OCI-LY1 (cell line): Measurements from ENCODE around the gene PKD1L1.

ENCODE experiments used
- H2AFZ ChIP-seq: fragments of 200-600 bp; sonication (generic), shearing (Covaris generic); 2 replicates; pipeline ENCODE4 v1.6.0; 2014; ENCODE audit warnings: antibody characterized with exemption, mild to moderate bottlenecking, low read length
- H3F3A ChIP-seq: fragments of 200-600 bp; sonication (generic), shearing (Covaris generic); 2 replicates; pipeline ENCODE4 v1.6.0; 2014; ENCODE audit warnings: mild to moderate bottlenecking, antibody characterized with exemption, low read length, moderate library complexity; ENCODE audit not compliant: insufficient read depth
- H3K27ac ChIP-seq: fragments of 200-600 bp; sonication (generic); 2 replicates; pipeline ENCODE4 v1.5.1; 2014; ENCODE audit warnings: low read length, mixed run types, mild to moderate bottlenecking, low read depth; ENCODE audit not compliant: poor library complexity, severe bottlenecking
- H3K27me3 ChIP-seq: fragments of 200-600 bp; sonication (generic); 2 replicates; pipeline ENCODE4 v1.6.0; 2014; ENCODE audit warnings: antibody characterized with exemption, mild to moderate bottlenecking, low read length, moderate library complexity; ENCODE audit not compliant: insufficient read depth
- H3K36me3 ChIP-seq: fragments of 200-600 bp; sonication (generic); 2 replicates; pipeline ENCODE4 v1.6.1; 2014; ENCODE audit warnings: mild to moderate bottlenecking, antibody characterized with exemption, low read length, moderate library complexity, mixed read lengths; ENCODE audit not compliant: insufficient read depth
- H3K4me1 ChIP-seq: fragments of 200-600 bp; sonication (generic); 2 replicates; pipeline ENCODE4 v1.5.1; 2014; ENCODE audit warnings: mild to moderate bottlenecking, low read length, moderate library complexity; ENCODE audit not compliant: insufficient read depth, severe bottlenecking
- H3K4me2 ChIP-seq: fragments of 200-600 bp; sonication (generic), shearing (Covaris generic); 2 replicates; pipeline ENCODE4 v1.6.1; 2014; ENCODE audit warnings: low read length
- H3K4me3 ChIP-seq: fragments of 200-600 bp; sonication (generic); 2 replicates; pipeline ENCODE4 v1.5.1; 2014; ENCODE audit warnings: low read length, low read depth, mild to moderate bottlenecking, mixed read lengths; ENCODE audit not compliant: poor library complexity, severe bottlenecking
- H3K79me2 ChIP-seq: fragments of 200-600 bp; shearing (Covaris generic); 2 replicates; pipeline ENCODE4 v1.6.1; 2016; ENCODE audit warnings: mixed run types, low read length, mixed read lengths; ENCODE audit not compliant: insufficient read depth
- H3K9ac ChIP-seq: fragments of 200-600 bp; sonication (generic), shearing (Covaris generic); 2 replicates; pipeline ENCODE4 v1.6.1; 2014; ENCODE audit warnings: mild to moderate bottlenecking, low read length, mixed read lengths
- H3K9me2 ChIP-seq: fragments of 200-600 bp; sonication (generic), shearing (Covaris generic); 2 replicates; pipeline ENCODE4 v1.6.1; 2014; ENCODE audit warnings: low read depth, mild to moderate bottlenecking, low read length, mixed read lengths
- H3K9me3 ChIP-seq: fragments of 200-600 bp; shearing (Covaris generic); 2 replicates; pipeline ENCODE4 v1.6.1; 2014; ENCODE audit warnings: low read length, mixed read lengths
- H4K20me1 ChIP-seq: fragments of 200-600 bp; sonication (generic), shearing (Covaris generic); 2 replicates; pipeline ENCODE4 v1.6.0; 2016; ENCODE audit warnings: mild to moderate bottlenecking, low read length; ENCODE audit not compliant: insufficient read depth
- CTCF ChIP-seq: fragments of 200-600 bp; sonication (generic), shearing (Covaris generic); IDR thresholded peaks from 2 replicates; pipeline ENCODE4 v1.5.1; 2017; ENCODE audit warnings: mild to moderate bottlenecking, antibody characterized with exemption, low read length, moderate library complexity, mixed read lengths
- EZH2 ChIP-seq: fragments of 200-600 bp; sonication (generic), shearing (Covaris generic); IDR thresholded peaks from 2 replicates; pipeline ENCODE4 v1.8.0; 2017; ENCODE audit warnings: borderline replicate concordance, mixed run types, mild to moderate bottlenecking, antibody characterized with exemption, low read length, moderate library complexity, mixed read lengths

The PKD1L1 gene

GRCh38 chr7:47782022-47782421 lies 166.2 kb downstream of the PKD1L1 start:
- H3F3A ChIP-seq = no peaks in the 10 kb centered on the region
- H3K9me3 ChIP-seq = no peaks in the 10 kb centered on the region
- H3K27me3 ChIP-seq = no peaks in the 10 kb centered on the region
- no peak overlapping the region for H3K4me2 ChIP-seq
- no peak overlapping the region for H3K9ac ChIP-seq
- H4K20me1 ChIP-seq = no peaks in the 10 kb centered on the region
- no peak for TF ChIP-seq EZH2
- TF ChIP-seq CTCF = no peak
- no peaks in the 10 kb centered on the region for H3K79me2 ChIP-seq
- H3K27ac ChIP-seq = no peak overlapping the region
- no peaks in the 10 kb centered on the region for H3K9me2 ChIP-seq
- H3K4me1 ChIP-seq = no peaks in the 10 kb centered on the region
- no peaks in the 10 kb centered on the region for H3K36me3 ChIP-seq
- H3K4me3 ChIP-seq = no peak overlapping the region
- no peak overlapping the region for H2AFZ ChIP-seq

- Histone ChIP-seq H3K27ac (no peak overlapping the region), H3K4me1 (peaks cover 6% of the 10 kb centered on the region), H2AFZ (no peak overlapping the region), H3K27me3 (no peaks in the 10 kb centered on the region), H3K9me2 (no peaks in the 10 kb centered on the region), H3K9ac (no peak overlapping the region), H3K4me3 (no peak overlapping the region), H3K4me2 (no peak overlapping the region), H3F3A (no peaks in the 10 kb centered on the region), H3K79me2 (no peaks in the 10 kb centered on the region), H3K9me3 (no peaks in the 10 kb centered on the region), H4K20me1 (no peaks in the 10 kb centered on the region), H3K36me3 (no peaks in the 10 kb centered on the region)
- no peak for TF ChIP-seq CTCF
- no peak for TF ChIP-seq EZH2
Observed at GRCh38 chr7:47780555-47780954, 167.7 kb downstream of the PKD1L1 start.

GRCh38 chr7:47779341-47779771 lies 168.9 kb downstream of the PKD1L1 start:
- Histone ChIP-seq H3K9ac (no peak overlapping the region), H3K4me2 (no peak overlapping the region), H3K36me3 (no peaks in the 10 kb centered on the region), H3K4me1 (peaks cover 17% of the 10 kb centered on the region), H3F3A (no peaks in the 10 kb centered on the region), H3K27ac (no peak overlapping the region), H4K20me1 (no peaks in the 10 kb centered on the region), H2AFZ (no peak overlapping the region), H3K27me3 (no peaks in the 10 kb centered on the region), H3K9me2 (no peaks in the 10 kb centered on the region), H3K79me2 (no peaks in the 10 kb centered on the region), H3K4me3 (no peak overlapping the region), H3K9me3 (no peaks in the 10 kb centered on the region)
- no peak for TF ChIP-seq EZH2

GRCh38 chr7:47778153-47778661 lies 170.1 kb downstream of the PKD1L1 start:
- Histone ChIP-seq H3K4me1 (peaks cover 17% of the 10 kb centered on the region), H3K9me3 (no peaks in the 10 kb centered on the region), H4K20me1 (no peaks in the 10 kb centered on the region), H3K36me3 (no peaks in the 10 kb centered on the region), H3K4me3 (no peak overlapping the region), H3K9me2 (no peaks in the 10 kb centered on the region), H3K9ac (no peak overlapping the region), H3F3A (no peaks in the 10 kb centered on the region), H3K27ac (no peak overlapping the region), H3K4me2 (no peak overlapping the region), H3K79me2 (no peaks in the 10 kb centered on the region), H2AFZ (no peak overlapping the region), H3K27me3 (no peaks in the 10 kb centered on the region)
- TF ChIP-seq EZH2 = no peak
- no peak for TF ChIP-seq CTCF
